PFSK-1 (cell line): ENCODE data around the gene TSPAN3.

Experiments
- FOXP2 ChIP-seq: optimal IDR thresholded peaks from 2 replicates; pipeline ENCODE3; 2011; ENCODE audit warnings: borderline replicate concordance, control low read depth, inconsistent platforms; ENCODE audit not compliant: insufficient read depth; ENCODE audit errors: extremely low read length, extremely low read depth
- POLR2AphosphoS5 ChIP-seq: IDR thresholded peaks from 2 replicates; pipeline ENCODE4 v1.6.1; 2012; ENCODE audit warnings: low read depth, mild to moderate bottlenecking, control low read depth, low read length, moderate library complexity
- REST ChIP-seq, 2 experiments: IDR thresholded peaks; 2 replicates each; pipeline versions ENCODE4 v1.6.1 to v1.8.0; 2011 to 2012; ENCODE audit warnings: low read depth in 2 of 2, low read length in 2 of 2, control low read depth in 1 of 2, inconsistent platforms in 1 of 2, mild to moderate bottlenecking in 1 of 2, moderate library complexity in 1 of 2; ENCODE audit not compliant: insufficient read depth in 1 of 2
- SIN3A ChIP-seq: IDR thresholded peaks from 2 replicates; pipeline ENCODE4 v1.6.1; 2012; ENCODE audit warnings: mild to moderate bottlenecking, low read length, moderate library complexity, borderline replicate concordance; ENCODE audit not compliant: insufficient read depth
- TAF1 ChIP-seq: IDR thresholded peaks from 2 replicates; pipeline ENCODE4 v1.6.1; 2012; ENCODE audit warnings: low read length, control low read depth, borderline replicate concordance; ENCODE audit not compliant: insufficient read depth

GRCh38 chr15:77071305-77072223 lies 655 bp upstream of the TSPAN3 start:
- TF ChIP-seq POLR2AphosphoS5 (no peak), SIN3A (no peak), TAF1 (no peak), REST (IDR thresholded peaks at IDR 0.05; ENCODE audit: insufficient read depth in 1 of 2, low read depth in 2 of 2, low read length in 2 of 2) (no peak), FOXP2 (no peak)
